MCF 10A (cell line): Measurements from ENCODE around the gene WNT3A. TPM values are rescaled to one million over a fixed set of nuclear protein-coding genes. Genes with fewer than 3 reads are reported as not detected.

Experiments used
- BruUV-seq: library from RNA; stranded (reverse); fragments of 400-500 nt; replicated peaks from 2 replicates; lab custom pipeline; 2021; lab: Mats Ljungman, UMichigan
- CTCF ChIA-PET: fragments of 300-600 bp; sonication (Branson Sonifier 250); formaldehyde crosslinking; extraction: SDS; loops from one replicate; lab custom pipeline; 2021; ENCODE audit warnings: antibody characterized with exemption, inconsistent platforms; lab: Yijun Ruan, JAX
- POLR2A ChIA-PET: fragments of 300-600, 350-650 bp; sonication (Branson Sonifier 250); formaldehyde crosslinking; extraction: SDS; loops from one replicate; lab custom pipeline; 2020; ENCODE audit warnings: antibody characterized with exemption, inconsistent platforms; lab: Yijun Ruan, JAX
- DNase-seq: peaks from one replicate; pipeline ENCODE4 v3.0.0-alpha.2; 2018; ENCODE audit not compliant: unreplicated experiment
- H3K27ac Mint-ChIP-seq: one replicate; pipeline ENCODE4 v1.8.0; 2022; ENCODE audit warnings: mild to moderate bottlenecking, low read depth, mixed read lengths; ENCODE audit not compliant: unreplicated experiment
- H3K27me3 Mint-ChIP-seq: one replicate; pipeline ENCODE4 v1.8.0; 2022; ENCODE audit warnings: mixed read lengths; ENCODE audit not compliant: insufficient read depth, unreplicated experiment
- H3K36me3 Mint-ChIP-seq: one replicate; pipeline ENCODE4 v1.8.0; 2022; ENCODE audit warnings: mild to moderate bottlenecking, moderate library complexity, mixed read lengths; ENCODE audit not compliant: insufficient read depth, unreplicated experiment
- H3K4me1 Mint-ChIP-seq: one replicate; pipeline ENCODE4 v1.8.0; 2022; ENCODE audit warnings: mixed read lengths; ENCODE audit not compliant: insufficient read depth, unreplicated experiment
- H3K4me3 Mint-ChIP-seq: one replicate; pipeline ENCODE4 v1.8.0; 2022; ENCODE audit warnings: mild to moderate bottlenecking, moderate library complexity, mixed read lengths; ENCODE audit not compliant: unreplicated experiment
- H3K9me3 Mint-ChIP-seq: one replicate; pipeline ENCODE4 v1.8.0; 2022; ENCODE audit warnings: mixed read lengths; ENCODE audit not compliant: unreplicated experiment
- intact Hi-C: fragments of 100-400 bp; cut with micrococcal nuclease; formaldehyde crosslinking; loops from 2 replicates; pipeline ENCODE4 v1.14.1; 2022
- total RNA-seq: library from RNA; stranded (reverse); gene quantifications from 2 replicates; pipeline ENCODE4 v1.2.3, GENCODE V29; 2022
- TF ChIP-seq, protein P1 (sequence below): fragments of 200-600 bp; IDR thresholded peaks from one replicate; pipeline ENCODE4 v1.8.0; 2022; ENCODE audit warnings: antibody characterized with exemption, mild to moderate bottlenecking; ENCODE audit not compliant: unreplicated experiment

The WNT3A gene
- total RNA-seq, 1 experiment from 2014 or later: not detected

DNA sequence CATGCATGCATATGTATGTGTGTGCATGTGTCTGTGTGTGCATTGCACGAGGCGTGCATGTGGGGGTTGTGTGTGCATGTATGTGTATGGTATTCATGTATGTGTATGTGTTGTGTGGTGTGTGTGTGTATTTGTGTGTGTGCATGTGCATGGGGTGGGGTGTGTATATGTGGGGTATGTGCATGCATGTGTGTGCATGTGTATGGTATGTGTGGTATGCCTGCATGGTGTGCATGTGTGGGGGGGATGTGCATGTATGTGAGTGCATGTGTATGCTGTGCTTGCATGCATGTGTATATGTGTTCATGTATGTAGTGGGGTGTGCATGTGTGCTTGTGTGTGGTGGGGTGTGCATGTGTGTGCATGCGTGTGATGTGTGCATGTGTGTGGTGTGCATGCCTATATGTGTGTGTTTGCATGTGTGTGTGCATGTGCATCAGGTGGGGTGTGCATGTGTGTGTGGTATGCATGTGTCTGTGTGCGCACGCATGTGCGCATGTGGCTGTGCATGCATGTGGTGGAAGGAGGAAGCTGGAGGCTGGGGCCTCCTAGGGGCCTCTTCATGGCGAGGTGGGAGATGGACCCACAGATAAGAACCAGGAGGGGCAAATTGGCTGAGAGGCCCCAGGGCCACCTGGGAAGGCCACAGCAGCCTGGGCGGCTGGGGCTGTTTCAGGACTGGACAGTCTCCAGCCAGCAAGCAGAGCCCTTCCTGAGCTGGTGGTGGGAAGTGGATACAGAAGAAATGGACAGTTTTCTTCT is 39.8 kb downstream of the WNT3A start:
- no TSS peak for BruUV-seq
- intact Hi-C loops: no loop called here
- ChIA-PET CTCF (no interaction called here), POLR2A (interaction anchor here (0.6 kb wide), 1 partner anchor 33 kb away, joined by 3 read pairs; no protein-coding TSS in a partner anchor)
- DNase-seq: no peak
- H3K27ac Mint-ChIP-seq: no peak overlapping the region
- no peak overlapping the region for H3K4me3 Mint-ChIP-seq
- no peaks in the 10 kb centered on the region for H3K36me3 Mint-ChIP-seq
- peaks cover 18% of the 10 kb centered on the region for H3K4me1 Mint-ChIP-seq
- no peaks in the 10 kb centered on the region for H3K9me3 Mint-ChIP-seq
- H3K27me3 Mint-ChIP-seq: no peaks in the 10 kb centered on the region
- TF ChIP-seq, protein P1, sequence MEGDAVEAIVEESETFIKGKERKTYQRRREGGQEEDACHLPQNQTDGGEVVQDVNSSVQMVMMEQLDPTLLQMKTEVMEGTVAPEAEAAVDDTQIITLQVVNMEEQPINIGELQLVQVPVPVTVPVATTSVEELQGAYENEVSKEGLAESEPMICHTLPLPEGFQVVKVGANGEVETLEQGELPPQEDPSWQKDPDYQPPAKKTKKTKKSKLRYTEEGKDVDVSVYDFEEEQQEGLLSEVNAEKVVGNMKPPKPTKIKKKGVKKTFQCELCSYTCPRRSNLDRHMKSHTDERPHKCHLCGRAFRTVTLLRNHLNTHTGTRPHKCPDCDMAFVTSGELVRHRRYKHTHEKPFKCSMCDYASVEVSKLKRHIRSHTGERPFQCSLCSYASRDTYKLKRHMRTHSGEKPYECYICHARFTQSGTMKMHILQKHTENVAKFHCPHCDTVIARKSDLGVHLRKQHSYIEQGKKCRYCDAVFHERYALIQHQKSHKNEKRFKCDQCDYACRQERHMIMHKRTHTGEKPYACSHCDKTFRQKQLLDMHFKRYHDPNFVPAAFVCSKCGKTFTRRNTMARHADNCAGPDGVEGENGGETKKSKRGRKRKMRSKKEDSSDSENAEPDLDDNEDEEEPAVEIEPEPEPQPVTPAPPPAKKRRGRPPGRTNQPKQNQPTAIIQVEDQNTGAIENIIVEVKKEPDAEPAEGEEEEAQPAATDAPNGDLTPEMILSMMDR: no peak

DNA sequence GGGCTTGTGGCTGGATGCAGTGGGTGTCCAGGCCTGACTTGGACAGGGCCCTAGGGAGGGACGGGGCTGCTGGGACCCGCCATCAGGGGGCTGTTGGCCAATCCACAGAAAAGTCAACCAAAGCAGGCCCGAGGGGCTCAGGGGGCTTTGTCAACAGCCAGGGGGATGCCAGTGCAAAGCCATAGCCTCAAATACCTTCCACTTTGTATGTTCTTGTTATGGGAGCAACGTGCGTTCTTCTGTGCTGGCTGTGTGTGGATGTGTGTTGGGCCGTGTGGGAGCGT is 40.3 kb downstream of the WNT3A start:
- DNase-seq: no peak
- Mint-ChIP-seq H3K27me3 (no peaks in the 10 kb centered on the region), H3K36me3 (no peaks in the 10 kb centered on the region), H3K9me3 (no peaks in the 10 kb centered on the region), H3K4me1 (peaks cover 18% of the 10 kb centered on the region), H3K4me3 (no peak overlapping the region), H3K27ac (no peak overlapping the region)
- intact Hi-C loops: no loop called here
- BruUV-seq: no TSS peak
- CTCF ChIA-PET: no interaction called here
- TF ChIP-seq, protein P1: no peak
- POLR2A ChIA-PET: interaction anchor here (0.6 to 0.9 kb wide), 2 partner anchors 29 to 34 kb away, joined by 3 read pairs; no protein-coding TSS in a partner anchor

DNA sequence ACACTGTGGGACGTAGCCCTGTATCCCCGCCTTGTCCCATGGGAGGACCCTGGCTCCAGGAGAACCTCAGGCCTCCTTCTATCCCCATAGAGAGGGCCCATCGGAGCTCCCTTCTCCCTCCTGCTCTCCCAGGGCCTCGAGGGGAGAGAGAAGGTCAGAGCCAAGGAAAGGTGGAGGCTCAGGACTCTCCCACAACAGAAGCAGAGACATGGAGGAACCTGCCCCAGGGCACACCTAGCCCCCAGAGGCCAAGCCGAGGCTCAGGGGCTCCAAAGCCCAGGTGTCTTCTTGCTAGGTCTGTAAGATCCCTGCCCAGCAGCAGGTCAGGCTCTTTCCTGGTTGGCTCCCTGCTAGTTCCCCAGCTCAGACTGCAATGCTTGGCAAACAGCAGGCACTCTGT is 41.3 kb downstream of the WNT3A start:
- Mint-ChIP-seq H3K27ac (no peak overlapping the region), H3K27me3 (peaks cover 3% of the 10 kb centered on the region), H3K4me1 (peaks cover 18% of the 10 kb centered on the region), H3K9me3 (no peaks in the 10 kb centered on the region), H3K4me3 (no peak overlapping the region), H3K36me3 (no peaks in the 10 kb centered on the region)
- BruUV-seq: no TSS peak
- ChIA-PET POLR2A (interaction anchor here (0.5 to 1.3 kb wide), 3 partner anchors 16 to 35 kb away, joined by 3 to 4 read pairs (median 3); no protein-coding TSS in a partner anchor), CTCF (interaction anchor here (0.7 kb wide), 1 partner anchor 44 kb away, joined by 3 read pairs; no protein-coding TSS in a partner anchor)
- DNase-seq: no peak
- TF ChIP-seq, protein P1: no peak
- intact Hi-C loops: no loop called here

DNA sequence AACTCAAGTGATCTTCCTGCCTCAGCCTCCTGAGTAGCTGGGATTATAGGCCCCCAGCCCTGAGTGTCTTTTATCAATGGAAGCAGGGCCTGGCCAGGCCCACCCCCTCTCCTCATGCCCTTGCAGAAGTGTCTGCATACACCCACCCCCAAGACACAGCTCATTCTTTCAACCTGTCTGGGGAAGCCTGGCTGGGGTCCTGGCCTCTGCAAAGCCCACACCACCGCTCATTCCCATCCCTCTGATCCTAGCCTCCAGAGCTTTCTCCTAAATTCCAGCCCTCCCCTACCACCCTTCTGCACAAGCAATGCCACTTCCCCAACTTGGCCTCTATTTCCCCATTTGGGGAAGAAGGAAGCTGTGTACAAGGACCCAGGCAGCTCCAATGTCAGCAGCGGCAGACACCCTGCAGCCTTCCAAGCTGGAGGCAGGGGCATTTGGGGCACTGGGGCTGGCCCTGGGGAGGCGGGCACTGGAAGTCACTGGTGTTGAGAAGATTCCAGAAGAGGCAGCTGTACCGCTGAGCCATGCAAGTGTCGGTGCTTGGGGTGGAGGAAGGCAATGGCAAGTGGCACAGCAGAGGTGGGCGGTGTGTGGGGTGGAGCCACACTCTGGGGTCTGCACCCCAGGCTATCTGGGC is 42.0 kb downstream of the WNT3A start:
- no peaks in the 10 kb centered on the region for H3K9me3 Mint-ChIP-seq
- H3K4me3 Mint-ChIP-seq: no peak overlapping the region
- POLR2A ChIA-PET: interaction anchor here (0.5 to 1.3 kb wide), 2 partner anchors 17 to 35 kb away, joined by 3 to 4 read pairs; no protein-coding TSS in a partner anchor
- CTCF ChIA-PET: interaction anchor here (0.6 to 1.5 kb wide), 2 partner anchors 28 to 46 kb away, joined by 3 read pairs; no protein-coding TSS in a partner anchor
- H3K27ac Mint-ChIP-seq: no peak overlapping the region
- intact Hi-C loops: no loop called here
- BruUV-seq: no TSS peak
- H3K36me3 Mint-ChIP-seq: no peaks in the 10 kb centered on the region
- TF ChIP-seq, protein P1: no peak
- H3K27me3 Mint-ChIP-seq: peaks cover 9% of the 10 kb centered on the region
- DNase-seq: no peak
- peaks cover 18% of the 10 kb centered on the region for H3K4me1 Mint-ChIP-seq
